ENCODE results near the gene TMEM135. TPM values are rescaled to one million over a fixed set of nuclear protein-coding genes. Genes with fewer than 3 reads are reported as not detected.
"Not testable (repeated sequence)": the region's sequence is repeated elsewhere in the genome, so short reads cannot be mapped to it uniquely, and the experiment has no call there.

Gene TMEM135
- total and polyA plus RNA-seq, 2 donors (not counting 1 experiment from before 2014, with no cell fraction given) = 2.7 to 19.5 TPM

GRCh38 chr11:87144252-87144651, 106.5 kb downstream of the TMEM135 start:
- Mint-ChIP-seq H3K4me3 (no peak overlapping the region), H3K27ac (no peak overlapping the region), H3K4me1 (peaks cover 10% of the 10 kb centered on the region), H3K9me3 (ENCODE audit: insufficient read depth) (peaks cover 2% of the 10 kb centered on the region), H3K27me3 (no peaks in the 10 kb centered on the region)
- CTCF ChIA-PET = no interaction called here
- no peaks in the 10 kb centered on the region for H4K20me1 ChIP-seq (ENCODE audit: control insufficient read depth, insufficient read depth, low read length, poor library complexity, severe bottlenecking)
- H3K4me3 ChIP-seq (ENCODE audit: control extremely low read depth in 1 of 5, extremely low read depth in 1 of 5, insufficient read depth in 1 of 5, low read depth in 2 of 5, low read length in 4 of 5) = no peak overlapping the region
- DNase-seq (no peak), ATAC-seq (ENCODE audit: low read depth) (no peak)
- H2AFZ ChIP-seq (ENCODE audit: insufficient read depth, low read depth, low read length, poor library complexity, severe bottlenecking) = no peak overlapping the region
- TF ChIP-seq EZH2 (IDR thresholded peaks at IDR 0.05; ENCODE audit: borderline replicate concordance, insufficient read depth, low read depth, low read length, poor library complexity, severe bottlenecking) = no peak
- TF ChIP-seq, protein P1, sequence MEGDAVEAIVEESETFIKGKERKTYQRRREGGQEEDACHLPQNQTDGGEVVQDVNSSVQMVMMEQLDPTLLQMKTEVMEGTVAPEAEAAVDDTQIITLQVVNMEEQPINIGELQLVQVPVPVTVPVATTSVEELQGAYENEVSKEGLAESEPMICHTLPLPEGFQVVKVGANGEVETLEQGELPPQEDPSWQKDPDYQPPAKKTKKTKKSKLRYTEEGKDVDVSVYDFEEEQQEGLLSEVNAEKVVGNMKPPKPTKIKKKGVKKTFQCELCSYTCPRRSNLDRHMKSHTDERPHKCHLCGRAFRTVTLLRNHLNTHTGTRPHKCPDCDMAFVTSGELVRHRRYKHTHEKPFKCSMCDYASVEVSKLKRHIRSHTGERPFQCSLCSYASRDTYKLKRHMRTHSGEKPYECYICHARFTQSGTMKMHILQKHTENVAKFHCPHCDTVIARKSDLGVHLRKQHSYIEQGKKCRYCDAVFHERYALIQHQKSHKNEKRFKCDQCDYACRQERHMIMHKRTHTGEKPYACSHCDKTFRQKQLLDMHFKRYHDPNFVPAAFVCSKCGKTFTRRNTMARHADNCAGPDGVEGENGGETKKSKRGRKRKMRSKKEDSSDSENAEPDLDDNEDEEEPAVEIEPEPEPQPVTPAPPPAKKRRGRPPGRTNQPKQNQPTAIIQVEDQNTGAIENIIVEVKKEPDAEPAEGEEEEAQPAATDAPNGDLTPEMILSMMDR (IDR thresholded peaks at IDR 0.05) = no peak
- H3K79me2 ChIP-seq (ENCODE audit: control insufficient read depth, insufficient read depth, low read length) = peaks cover 8% of the 10 kb centered on the region
- POLR2A ChIA-PET = no interaction called here
- no peak overlapping the region for H3K27ac ChIP-seq (ENCODE audit: low read length in 2 of 2)
- intact Hi-C loops (cut with micrococcal nuclease) = no loop called here
- no peak overlapping the region for H3K9ac ChIP-seq (ENCODE audit: low read length)
- H3K9me3 ChIP-seq (ENCODE audit: control extremely low read depth in 1 of 3, control insufficient read depth in 2 of 3, insufficient read depth in 1 of 3, low read length in 2 of 3) = peaks cover 1 to 4% (median 1%) of the 10 kb centered on the region in 3 donors
- H3K27me3 ChIP-seq (replicated peaks in 1 of 4; ENCODE audit: control extremely low read depth in 1 of 4, control insufficient read depth in 3 of 4, insufficient read depth in 4 of 4, low read length in 3 of 4) = no peaks in the 10 kb centered on the region
- no peak overlapping the region for H3K4me2 ChIP-seq (replicated peaks; ENCODE audit: low read depth, low read length, poor library complexity, severe bottlenecking)
- H3K36me3 ChIP-seq (replicated peaks in 1 of 2; ENCODE audit: control extremely low read depth in 1 of 2, control insufficient read depth in 1 of 2, extremely low read depth in 1 of 2, insufficient read depth in 2 of 2, low read length in 1 of 2) = no peaks in the 10 kb centered on the region
- no peaks in the 10 kb centered on the region for H3K4me1 ChIP-seq (ENCODE audit: control insufficient read depth in 2 of 2, insufficient read depth in 2 of 2, low read length in 2 of 2)
- WGBS (ENCODE audit: insufficient coverage) = 100% methylated on average over 2 of the region's 3 CpGs

DNA sequence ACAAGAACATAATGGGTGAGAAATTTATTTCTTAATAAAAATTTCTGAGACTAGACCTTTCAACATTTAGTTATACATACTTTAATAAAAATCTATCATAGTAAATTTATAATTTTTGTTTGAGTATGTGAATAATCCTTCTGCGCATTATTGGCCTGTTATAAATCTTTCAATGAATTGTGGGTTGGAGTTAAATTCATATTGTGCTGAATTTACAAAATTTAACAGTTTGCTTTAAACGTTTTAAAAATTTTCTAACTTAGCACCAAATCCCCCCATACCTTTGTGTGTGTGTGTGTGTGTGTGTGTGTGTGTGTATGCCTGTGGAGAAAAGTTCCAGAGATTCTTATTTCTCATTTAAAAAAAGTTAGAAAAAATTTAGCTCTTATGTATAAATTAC, 111.0 kb downstream of the TMEM135 start:
- H3K79me2 ChIP-seq (ENCODE audit: control insufficient read depth, insufficient read depth, low read length) = peaks cover 14% of the 10 kb centered on the region
- intact Hi-C loops (cut with micrococcal nuclease) = no loop called here
- H3K9ac ChIP-seq (ENCODE audit: low read length) = no peak overlapping the region

GRCh38 chr11:87149782-87150181, 112.0 kb downstream of the TMEM135 start:
- intact Hi-C loops (cut with micrococcal nuclease); H3K4me1 ChIP-seq (ENCODE audit: control insufficient read depth in 2 of 2, insufficient read depth in 2 of 2, low read length in 2 of 2); POLR2A ChIA-PET; H3K27me3 Mint-ChIP-seq; H3K27ac Mint-ChIP-seq; DNase-seq; H3K27me3 ChIP-seq (replicated peaks in 1 of 4; ENCODE audit: control extremely low read depth in 1 of 4, control insufficient read depth in 3 of 4, insufficient read depth in 4 of 4, low read length in 3 of 4); H3K9me3 Mint-ChIP-seq (ENCODE audit: insufficient read depth); H3K4me3 Mint-ChIP-seq; ATAC-seq (ENCODE audit: low read depth); H3K9ac ChIP-seq (ENCODE audit: low read length); H3K4me2 ChIP-seq (replicated peaks; ENCODE audit: low read depth, low read length, poor library complexity, severe bottlenecking); H3K27ac ChIP-seq (ENCODE audit: low read length in 2 of 2); CTCF ChIA-PET; H4K20me1 ChIP-seq (ENCODE audit: control insufficient read depth, insufficient read depth, low read length, poor library complexity, severe bottlenecking); H2AFZ ChIP-seq (ENCODE audit: insufficient read depth, low read depth, low read length, poor library complexity, severe bottlenecking); H3K4me3 ChIP-seq (ENCODE audit: control extremely low read depth in 1 of 5, extremely low read depth in 1 of 5, insufficient read depth in 1 of 5, low read depth in 2 of 5, low read length in 4 of 5); H3K36me3 ChIP-seq (replicated peaks in 1 of 2; ENCODE audit: control extremely low read depth in 1 of 2, control insufficient read depth in 1 of 2, extremely low read depth in 1 of 2, insufficient read depth in 2 of 2, low read length in 1 of 2); H3K9me3 ChIP-seq (ENCODE audit: control extremely low read depth in 1 of 3, control insufficient read depth in 2 of 3, insufficient read depth in 1 of 3, low read length in 2 of 3): not testable (repeated sequence)
- peaks cover 24% of the 10 kb centered on the region for H3K4me1 Mint-ChIP-seq
- no CpG with 5 or more reads among the region's 7 CpGs for WGBS (ENCODE audit: insufficient coverage)
- H3K79me2 ChIP-seq (ENCODE audit: control insufficient read depth, insufficient read depth, low read length) = peaks cover 14% of the 10 kb centered on the region

More for the DNA sequence above, 111.0 kb downstream of the TMEM135 start:
- no peaks in the 10 kb centered on the region for H3K27me3 Mint-ChIP-seq
- no CpG with 5 or more reads among the region's 2 CpGs for WGBS (ENCODE audit: insufficient coverage)
- H3K27ac Mint-ChIP-seq = no peak overlapping the region
- Histone ChIP-seq H3K4me2 (replicated peaks; ENCODE audit: low read depth, low read length, poor library complexity, severe bottlenecking) (no peak overlapping the region), H2AFZ (ENCODE audit: insufficient read depth, low read depth, low read length, poor library complexity, severe bottlenecking) (no peak overlapping the region), H3K9me3 (ENCODE audit: control extremely low read depth in 1 of 3, control insufficient read depth in 2 of 3, insufficient read depth in 1 of 3, low read length in 2 of 3) (peaks cover 0 to 5% (median 1%) of the 10 kb centered on the region in 3 donors), H3K4me3 (ENCODE audit: control extremely low read depth in 1 of 5, extremely low read depth in 1 of 5, insufficient read depth in 1 of 5, low read depth in 2 of 5, low read length in 4 of 5) (no peak overlapping the region), H3K4me1 (ENCODE audit: control insufficient read depth in 2 of 2, insufficient read depth in 2 of 2, low read length in 2 of 2) (no peaks in the 10 kb centered on the region), H4K20me1 (ENCODE audit: control insufficient read depth, insufficient read depth, low read length, poor library complexity, severe bottlenecking) (no peaks in the 10 kb centered on the region), H3K27me3 (replicated peaks in 1 of 4; ENCODE audit: control extremely low read depth in 1 of 4, control insufficient read depth in 3 of 4, insufficient read depth in 4 of 4, low read length in 3 of 4) (no peaks in the 10 kb centered on the region), H3K27ac (ENCODE audit: low read length in 2 of 2) (no peak overlapping the region), H3K36me3 (replicated peaks in 1 of 2; ENCODE audit: control extremely low read depth in 1 of 2, control insufficient read depth in 1 of 2, extremely low read depth in 1 of 2, insufficient read depth in 2 of 2, low read length in 1 of 2) (no peaks in the 10 kb centered on the region)
- peaks cover 2% of the 10 kb centered on the region for H3K9me3 Mint-ChIP-seq (ENCODE audit: insufficient read depth)
- POLR2A ChIA-PET = no interaction called here
- H3K4me3 Mint-ChIP-seq = no peak overlapping the region
- ATAC-seq (ENCODE audit: low read depth) (no peak), DNase-seq (no peak)
- H3K4me1 Mint-ChIP-seq = peaks cover 16% of the 10 kb centered on the region
- CTCF ChIA-PET = no interaction called here
- TF ChIP-seq EZH2 (IDR thresholded peaks at IDR 0.05; ENCODE audit: borderline replicate concordance, insufficient read depth, low read depth, low read length, poor library complexity, severe bottlenecking) = no peak
- TF ChIP-seq, protein P1 (IDR thresholded peaks at IDR 0.05) = no peak
